ENCODE measurements around the gene MORF4L1.
A peak's percentile ranks its signal among the peaks of the same experiment; 100 is the strongest.

MORF4L1 gene

DNA sequence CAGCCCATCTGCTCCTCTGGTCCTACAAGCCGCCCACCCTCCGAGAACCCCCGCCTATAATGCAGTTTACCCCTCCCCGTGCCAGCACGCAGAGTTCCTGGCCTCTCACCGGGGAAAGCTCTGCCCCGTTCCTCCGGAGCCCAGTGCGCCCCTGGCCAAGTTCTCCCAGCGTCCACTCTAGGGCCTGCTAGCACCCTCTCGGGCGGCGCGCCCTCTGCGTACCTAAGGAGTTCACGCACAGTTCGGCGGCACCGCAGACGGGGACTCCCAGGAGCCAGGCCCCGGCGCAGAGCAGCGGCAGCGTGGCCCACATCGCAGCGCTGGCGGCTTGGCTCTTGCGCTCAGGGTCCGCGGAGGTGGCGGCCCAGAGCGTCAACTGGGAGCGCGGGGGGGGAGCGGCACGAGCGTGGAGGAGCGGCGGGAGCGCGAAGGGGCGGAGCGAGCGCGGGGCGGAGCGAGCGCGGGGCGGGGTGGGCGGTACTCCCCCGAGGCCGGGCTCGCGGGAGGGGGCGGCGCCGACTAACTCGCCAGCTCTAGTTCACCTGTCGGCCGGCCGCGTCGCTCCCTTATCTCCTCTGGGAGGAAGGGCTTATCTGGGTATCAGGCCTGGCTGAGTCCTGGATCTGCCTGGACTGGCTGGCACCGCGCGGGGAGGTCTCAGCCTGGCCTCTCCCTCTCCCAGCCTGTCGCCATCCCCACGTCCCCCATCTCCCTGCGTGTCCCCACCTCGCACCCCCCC lies 72.1 kb downstream of the MORF4L1 start, which contains the start of gene CTSH:
Gene CTSH, minus strand, starts transcription at position 378 of the 739 bp plus-strand sequence. Its CDS starts 65 bp downstream, at position 313.
- DNase-seq (ENCODE audit: low read depth in 2 of 3, low spot score in 2 of 3) = peak; percentile 17 to 40 (median 40)

DNA sequence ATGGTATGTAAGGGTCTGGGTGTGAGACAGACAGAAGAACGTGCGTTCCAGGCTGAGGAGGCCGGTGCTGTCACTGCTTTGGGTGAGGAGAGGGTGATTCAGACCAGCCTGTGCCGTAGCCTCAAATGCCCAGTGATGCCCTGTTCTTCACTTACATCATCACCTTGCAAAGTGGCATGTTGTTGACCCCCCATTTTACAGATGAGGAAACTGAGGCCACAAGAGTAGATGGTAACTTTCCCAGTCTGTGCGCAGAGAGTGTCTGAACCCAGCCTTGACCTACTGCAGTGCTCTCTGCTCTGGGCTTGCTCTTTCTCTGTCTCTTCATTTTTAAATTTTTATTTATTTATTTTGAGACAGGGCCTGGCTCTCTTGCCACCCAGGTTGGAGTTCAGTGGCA lies 73.8 kb downstream of the MORF4L1 start:
- no peak for DNase-seq (ENCODE audit: low read depth in 2 of 3, low spot score in 2 of 3)

DNA sequence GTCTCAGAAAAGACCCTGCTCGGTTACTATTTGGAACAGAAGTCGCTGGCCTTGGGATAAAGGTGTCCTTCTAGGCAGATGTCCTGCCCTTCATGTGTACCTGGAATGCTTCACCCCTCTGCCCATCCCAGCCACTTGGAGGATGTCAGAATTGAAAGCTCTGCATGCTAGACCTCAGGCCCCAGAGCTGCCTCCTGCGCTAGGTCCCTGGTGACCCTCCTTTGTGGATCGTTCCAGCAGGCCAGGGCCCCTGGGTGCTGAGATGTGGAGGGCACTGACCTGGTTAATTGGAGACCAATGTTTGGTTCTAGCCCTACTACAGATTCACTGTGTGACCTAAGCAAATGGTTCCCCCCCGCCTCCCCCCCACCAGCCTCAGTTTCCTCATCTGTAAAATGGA lies 74.8 kb downstream of the MORF4L1 start:
- no peak for DNase-seq (ENCODE audit: low read depth in 2 of 3, low spot score in 2 of 3)

Measured in activated CD8-positive, alpha-beta memory T cell treated with anti-CD3 and anti-CD28 coated beads for 48 hours (primary cell).